Stimulated activated CD8-positive, alpha-beta memory T cell treated with anti-CD3 and anti-CD28 coated beads, Interleukin-7, amount 100 ng/mL, for 1 hour (primary cell): ENCODE measurements around the gene FAM240A.
"Not testable (repeated sequence)": the region's sequence is repeated elsewhere in the genome, so short reads cannot be mapped to it uniquely, and the experiment has no call there.

ENCODE experiments used
- DNase-seq, 2 donors: peaks; one replicate each; pipeline ENCODE4 v3.0.0-alpha.2; 2020; ENCODE audit warnings: low read depth in 2 of 2

FAM240A gene

DNA sequence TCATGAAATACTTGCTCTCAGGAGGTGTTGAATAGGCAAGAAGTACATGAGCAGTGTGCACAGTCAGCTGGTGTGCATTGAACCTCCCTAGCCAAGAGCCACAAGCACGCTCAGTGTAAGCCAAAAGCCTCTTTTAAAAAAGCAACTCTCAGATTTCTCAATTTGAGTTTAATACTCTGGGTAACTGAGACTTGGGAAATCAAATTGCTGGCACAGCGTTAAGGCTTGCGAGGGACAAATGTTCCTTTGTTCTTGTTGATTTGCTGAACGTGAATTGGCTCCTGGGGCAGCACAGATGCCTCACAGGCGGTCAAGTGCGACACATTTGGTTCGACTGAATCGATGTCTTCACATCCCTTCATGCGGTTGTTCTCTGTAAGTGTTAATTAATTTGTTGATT lies at the start of gene FAM240A:
Gene FAM240A, plus strand, starts transcription at position 202 of the 400 bp plus-strand sequence. Its CDS starts 159 bp downstream, at position 361.
- no peak for DNase-seq

DNA sequence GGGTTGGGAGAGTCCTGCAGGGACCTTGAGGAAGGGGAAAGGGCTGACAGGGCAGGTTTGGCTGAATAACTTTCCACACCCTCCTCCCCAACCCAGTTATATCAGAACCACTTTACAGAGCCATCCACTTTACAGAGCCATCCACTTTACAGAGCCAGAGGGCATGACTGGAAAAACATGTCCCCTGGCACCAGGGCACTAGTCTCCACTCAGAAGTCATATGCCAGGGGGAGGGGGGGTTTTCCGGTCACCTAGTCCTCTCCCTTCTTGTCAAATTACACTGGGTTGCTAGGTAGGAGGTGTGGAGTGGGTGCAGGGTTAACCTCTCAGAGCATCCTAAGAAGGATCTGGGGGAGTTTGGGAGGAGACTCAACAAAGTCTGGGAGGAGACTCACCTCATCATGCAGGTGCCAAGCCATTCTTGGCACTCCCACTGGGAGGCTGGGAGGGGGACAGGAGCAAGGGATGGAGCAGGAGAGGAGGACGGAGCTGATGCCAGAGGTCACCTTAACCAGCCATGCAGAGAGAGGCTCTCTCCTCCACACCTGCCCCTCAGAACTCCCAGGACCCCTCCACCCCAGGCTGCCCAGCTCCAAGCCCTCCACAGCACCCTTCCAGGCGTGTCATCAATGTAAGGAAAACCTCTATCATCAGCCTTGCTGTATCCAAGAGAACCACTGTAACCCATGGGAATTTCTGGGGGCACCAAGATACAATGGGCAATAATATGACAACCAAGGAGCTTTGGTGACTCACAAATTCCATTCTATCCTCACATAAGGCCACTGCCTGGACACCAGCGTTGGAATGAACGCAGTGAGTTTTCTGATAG lies 47.9 kb upstream of the FAM240A start:
- DNase-seq: no peak

DNA sequence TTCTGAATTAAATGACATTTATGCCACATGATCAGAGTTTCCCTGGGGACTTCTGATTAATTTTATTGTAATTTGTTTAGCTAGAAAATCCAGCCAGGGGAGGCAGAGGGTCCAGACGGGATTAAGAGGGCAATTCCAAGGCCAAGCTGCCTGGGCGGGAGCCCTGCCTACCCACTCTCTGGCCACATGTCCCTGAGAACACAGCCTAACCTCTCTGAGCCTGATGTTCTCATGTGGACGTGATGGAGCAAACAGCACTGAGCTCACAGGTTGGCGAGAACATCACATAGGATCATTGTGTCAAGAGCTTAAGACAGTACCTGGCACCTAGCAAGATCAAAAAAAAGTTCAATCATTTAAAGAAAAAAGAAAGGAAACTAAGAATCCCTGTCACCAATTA lies 47.2 kb upstream of the FAM240A start:
- DNase-seq: no peak

DNA sequence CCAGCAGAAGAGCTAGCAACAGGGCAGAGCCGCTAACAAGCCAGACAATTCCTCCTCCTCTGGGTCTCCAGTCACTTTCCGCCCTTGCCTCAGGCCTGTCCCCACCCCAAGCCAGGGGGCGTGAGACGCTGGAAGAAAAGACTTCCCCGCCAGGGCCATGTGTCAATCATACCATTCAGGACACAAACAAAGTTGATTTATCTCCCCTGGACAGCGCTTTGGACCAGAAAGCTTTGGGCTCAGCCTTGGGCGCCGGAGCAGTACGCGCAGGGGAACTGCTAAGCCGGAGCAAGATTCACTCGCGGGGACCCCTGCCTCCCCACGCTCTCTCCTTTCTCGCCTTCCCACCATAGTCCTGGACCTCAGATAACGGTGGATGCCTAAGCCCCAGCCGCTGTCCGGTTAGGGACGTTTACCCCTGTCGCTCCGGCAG lies 46.7 kb upstream of the FAM240A start:
- DNase-seq: no peak

DNA sequence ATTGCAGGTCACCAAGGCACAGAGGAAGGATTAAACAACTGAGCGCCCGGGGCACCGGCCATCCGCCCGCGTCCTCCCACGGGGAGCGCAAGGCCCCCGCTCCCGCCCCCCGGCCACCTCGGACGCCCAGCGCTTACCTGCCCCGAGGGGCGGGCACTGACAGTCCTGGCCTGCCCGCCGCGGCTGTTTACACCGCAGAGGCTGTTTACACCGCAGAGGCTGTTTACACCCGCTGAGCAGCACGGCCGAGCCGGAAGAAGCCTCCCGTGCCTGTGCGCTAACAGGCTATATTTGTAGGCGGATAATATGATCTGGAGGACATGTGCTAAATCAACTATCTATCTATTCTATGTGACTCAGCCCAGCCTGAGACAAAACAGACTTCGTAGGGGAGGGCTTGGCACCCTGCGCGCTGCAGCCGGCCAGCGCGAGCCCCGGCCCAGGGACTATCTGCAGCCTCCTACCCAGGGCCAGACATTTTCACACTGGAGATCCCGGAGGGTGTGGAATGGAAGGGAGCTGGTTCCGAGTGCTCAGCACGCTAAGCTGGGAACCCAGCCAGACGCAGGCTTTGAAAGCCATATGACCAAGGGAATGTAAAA lies 46.2 kb upstream of the FAM240A start, which contains the start of gene LRRC2:
Gene LRRC2, minus strand, starts transcription at position 263 of the 602 bp plus-strand sequence. CDS start 14,711 bp downstream, outside the sequence.
- no peak for DNase-seq

DNA sequence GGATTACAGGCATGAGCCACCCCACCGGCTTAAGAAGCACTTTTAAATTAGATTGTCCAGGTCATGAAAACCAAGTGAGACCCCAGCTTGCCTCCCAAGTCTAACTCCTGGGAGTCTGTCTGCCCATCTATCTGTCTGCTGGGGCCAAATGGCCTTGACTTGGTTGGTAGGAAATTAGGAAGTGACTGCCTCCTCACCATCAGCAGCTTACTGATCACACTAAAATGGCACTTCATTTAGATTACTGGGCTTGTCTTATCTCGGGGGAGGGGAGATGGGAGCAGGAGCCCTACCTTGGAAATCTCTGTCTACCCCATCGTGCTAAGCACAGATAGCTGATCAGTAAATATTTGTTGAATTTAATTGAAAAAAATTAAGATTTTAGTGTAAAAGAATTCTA lies 40.6 kb upstream of the FAM240A start:
- no peak for DNase-seq

DNA sequence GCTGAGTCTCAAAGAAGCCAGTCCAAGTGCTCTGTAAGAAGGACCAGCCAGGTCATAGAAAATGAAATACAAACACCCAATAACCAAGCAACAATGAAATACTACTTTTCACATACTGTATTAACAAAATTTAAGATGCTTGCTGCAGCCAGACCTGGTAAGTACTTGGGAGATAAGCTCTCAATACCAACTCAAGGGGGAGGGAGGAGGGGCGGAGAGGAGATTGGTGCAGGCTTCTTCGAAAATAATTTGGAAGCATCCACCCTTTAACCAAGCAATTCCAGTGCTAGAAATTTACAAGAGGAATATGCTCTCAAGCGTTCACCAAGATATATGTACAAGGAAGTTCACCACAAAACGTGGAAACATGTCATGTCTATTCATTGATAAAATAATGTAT lies 38.6 kb upstream of the FAM240A start:
- no peak for DNase-seq

DNA sequence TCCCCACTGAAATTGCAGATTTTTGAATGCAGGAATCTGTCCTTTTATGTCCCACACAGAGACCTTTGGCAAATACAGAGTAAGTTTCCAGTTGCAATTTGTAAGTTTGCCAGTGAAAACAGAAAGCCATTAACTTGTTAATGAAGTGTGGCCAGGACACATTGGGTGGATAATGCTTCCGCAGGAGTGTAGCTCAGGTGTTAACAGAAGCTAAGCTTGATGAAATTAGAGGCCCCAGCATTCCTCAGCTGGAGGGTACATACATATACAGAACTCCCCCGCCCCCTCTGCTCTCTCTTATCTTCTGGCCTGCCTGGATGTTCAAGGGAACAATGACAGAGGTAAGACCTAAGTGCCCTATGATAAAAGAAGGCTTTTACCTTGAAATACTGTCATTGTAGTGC lies 38.1 kb upstream of the FAM240A start:
- no peak for DNase-seq

DNA sequence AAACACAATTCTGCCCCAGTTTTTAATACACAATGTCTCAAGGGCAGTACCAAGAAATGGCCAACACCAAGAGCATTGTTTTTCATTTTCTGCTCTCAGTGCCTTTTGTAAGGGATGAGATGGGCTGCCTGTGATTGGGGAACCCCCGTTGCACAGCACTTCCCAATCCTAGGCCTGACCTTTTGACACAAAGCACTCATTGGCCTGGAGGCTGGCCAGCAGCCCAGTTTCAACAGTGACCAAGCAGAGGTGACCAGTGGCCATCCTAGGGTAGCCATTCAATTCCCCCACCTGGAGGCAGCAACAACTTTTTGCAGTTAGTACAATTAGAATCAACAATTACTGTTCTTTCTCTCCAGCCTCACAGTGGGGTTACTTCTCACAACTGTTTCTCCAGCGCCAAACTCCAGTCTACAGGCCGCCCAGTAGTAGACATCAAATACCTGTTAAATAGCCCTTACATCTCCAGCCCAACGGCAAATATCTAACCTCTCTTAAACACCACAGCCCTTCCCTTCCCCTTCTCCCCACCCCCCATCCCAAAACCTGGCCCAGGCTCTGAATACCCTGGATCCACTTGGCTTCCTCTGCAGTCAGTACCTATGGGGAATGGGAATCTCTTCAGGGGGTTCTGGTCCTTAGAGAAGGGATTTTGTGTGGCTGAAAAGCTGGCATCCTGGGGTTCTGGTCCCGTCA lies 37.3 kb upstream of the FAM240A start:
- no peak for DNase-seq

DNA sequence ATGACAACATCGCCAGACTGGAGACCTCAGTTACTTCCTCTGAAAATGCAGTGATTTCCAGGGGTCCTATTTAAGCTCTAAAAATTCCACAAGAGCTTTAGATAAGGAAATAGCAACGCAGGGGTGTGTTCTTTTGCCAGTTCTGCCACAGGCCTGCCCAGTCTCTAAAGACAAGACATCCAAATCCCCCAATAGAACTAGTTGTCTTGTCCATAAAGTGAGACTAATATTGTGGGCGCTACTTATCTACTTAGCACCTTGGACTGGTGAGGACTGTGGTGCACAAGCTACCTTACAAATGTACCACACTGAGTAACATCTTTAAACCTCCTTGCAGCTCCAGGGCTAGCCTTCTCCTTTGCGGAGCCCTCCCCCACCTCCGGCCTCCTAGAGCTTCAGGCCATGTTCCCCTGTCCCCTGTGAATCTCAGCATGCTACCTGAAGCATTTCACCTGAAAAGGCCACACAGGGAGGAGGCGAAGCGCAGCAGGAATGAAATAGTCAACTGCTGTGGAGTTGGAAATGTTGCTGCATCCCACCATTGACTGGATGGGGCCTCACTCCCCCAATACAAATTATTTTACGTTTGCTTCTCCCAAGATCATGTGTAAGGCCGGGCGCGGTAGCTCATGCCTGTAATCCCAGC lies 36.6 kb upstream of the FAM240A start:
- no peak for DNase-seq

DNA sequence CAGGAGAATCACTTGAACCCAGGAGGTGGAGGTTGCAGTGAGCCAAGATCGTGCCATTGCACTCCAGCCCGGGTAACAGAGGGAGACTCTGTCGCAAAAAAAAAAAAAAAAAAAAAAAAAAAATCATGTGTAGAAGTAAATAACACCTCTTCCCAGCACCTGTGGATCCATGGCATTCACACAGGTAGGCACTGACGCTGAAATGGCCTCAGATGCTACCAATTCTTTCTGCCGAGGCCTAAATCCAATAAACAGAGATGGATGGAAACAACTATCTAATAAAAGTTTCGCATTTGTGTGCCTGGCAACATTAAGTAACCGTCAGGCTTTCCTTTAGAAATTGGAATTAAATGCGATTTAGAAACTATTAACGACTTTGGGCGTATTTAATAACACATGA lies 35.9 kb upstream of the FAM240A start:
- DNase-seq: no peak

DNA sequence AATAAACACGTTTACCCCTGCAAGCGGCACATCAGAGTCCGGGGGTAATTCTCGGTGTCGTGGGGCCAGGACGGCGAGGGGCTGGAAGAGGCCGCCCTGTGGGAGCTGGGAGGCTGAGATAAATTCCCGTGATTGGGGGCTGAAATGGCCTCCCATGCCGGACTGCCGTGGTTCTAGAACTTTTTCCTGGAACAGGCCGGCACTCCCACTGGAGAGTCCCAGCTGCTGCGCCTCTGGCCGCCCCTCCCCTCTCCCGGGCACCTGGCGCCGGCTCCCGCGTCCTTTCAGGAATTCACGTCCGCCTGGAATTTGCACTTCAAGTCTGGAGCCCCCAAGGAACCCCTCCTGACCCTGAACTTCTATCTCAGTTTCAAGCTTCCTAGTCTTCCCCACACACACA lies 35.4 kb upstream of the FAM240A start:
- no peak for DNase-seq

DNA sequence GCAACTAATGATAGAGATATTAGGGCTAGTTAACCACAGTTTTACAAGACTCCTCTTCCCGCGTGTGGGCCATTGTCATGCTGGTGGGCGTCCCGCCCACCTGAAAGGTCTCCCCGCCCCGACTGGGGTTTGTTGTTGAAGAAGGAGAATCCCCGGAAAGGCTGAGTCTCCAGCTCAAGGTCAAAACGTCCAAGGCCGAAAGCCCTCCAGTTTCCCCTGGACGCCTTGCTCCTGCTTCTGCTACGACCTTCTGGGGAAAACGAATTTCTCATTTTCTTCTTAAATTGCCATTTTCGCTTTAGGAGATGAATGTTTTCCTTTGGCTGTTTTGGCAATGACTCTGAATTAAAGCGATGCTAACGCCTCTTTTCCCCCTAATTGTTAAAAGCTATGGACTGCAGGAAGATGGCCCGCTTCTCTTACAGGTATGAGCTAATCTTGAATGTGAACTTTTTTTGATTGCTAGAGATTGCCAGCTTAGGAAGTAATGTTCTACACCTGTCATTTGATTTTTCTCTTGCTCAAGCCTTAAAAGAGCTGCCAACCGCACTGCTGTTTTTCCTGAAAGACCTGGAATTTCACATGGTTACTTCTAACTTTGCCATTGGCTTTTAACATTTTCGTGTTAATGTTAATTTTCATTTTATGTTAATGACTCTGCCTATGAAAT lies 34.6 kb upstream of the FAM240A start:
- not testable (repeated sequence) for DNase-seq

DNA sequence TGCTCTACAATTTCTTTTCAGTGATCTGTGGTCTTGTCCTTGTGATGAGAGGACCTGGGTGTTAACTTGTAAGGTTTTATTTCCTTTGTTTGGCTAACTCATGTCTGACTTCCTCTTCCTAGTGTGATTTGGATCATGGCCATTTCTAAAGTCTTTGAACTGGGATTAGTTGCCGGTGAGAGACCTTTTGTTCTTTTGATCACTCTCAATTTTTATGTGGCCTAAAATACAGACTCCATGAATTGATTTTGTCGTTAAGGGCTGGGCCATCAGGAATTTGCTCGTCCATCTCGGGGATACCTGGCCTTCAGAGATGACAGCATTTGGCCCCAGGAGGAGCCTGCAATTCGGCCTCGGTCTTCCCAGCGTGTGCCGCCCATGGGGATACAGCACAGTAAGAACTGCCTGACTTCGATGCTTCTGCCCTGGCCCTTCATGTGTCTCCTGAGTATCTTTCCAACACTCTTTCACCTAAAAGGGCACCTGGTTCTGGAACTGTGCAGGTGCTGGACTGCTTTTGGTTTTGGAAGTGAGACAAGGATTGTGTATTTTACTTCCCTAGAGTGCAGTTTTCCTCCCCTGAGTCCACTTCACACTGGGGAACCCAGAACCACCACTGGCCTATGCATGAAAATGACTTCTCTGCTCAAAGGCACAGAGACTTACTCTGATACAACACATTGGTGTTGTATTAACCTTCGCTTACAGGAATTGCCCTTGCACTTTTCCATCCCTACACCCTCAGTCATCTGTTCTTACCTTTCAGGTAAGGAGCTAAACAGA lies 33.2 kb upstream of the FAM240A start:
- DNase-seq: no peak

DNA sequence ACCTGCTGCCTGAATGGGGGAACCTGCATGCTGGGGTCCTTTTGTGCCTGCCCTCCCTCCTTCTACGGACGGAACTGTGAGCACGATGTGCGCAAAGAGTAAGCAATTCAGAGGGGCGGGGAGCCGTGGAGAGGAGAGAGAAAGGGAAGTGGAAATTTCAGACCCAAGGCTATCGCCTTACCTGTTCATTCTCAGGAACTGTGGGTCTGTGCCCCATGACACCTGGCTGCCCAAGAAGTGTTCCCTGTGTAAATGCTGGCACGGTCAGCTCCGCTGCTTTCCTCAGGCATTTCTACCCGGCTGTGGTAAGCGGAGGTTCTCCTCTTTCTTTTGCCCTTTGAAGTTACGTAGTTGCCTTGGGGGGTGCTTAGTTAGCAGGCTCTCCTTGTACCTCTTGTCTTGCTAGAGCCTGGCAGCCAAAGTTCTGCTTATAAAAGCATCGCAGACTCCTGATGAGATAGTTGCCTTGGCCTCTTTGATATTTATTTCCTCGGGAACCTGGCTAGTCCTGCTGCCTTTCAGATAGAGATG lies 32.5 kb upstream of the FAM240A start:
- no peak for DNase-seq

DNA sequence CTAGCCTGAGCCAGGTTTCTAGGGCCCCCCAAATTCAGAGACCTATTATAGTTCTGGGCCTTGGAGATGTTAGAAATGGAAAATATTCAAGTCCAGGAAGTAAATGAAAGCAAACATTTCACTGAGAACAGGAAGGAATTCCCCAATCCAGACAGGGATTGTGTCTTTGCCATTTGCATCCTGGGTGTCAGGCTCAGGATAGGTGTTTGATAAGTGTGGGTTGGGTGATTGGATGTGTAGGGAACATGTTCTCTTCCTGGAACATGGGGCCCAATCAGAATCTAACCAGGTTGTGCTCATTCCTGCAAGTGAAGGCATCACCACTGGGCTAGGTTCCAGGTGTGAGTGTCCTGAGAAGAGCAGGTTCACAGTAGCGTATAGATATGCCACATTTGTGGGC lies 31.6 kb upstream of the FAM240A start:
- DNase-seq: no peak

DNA sequence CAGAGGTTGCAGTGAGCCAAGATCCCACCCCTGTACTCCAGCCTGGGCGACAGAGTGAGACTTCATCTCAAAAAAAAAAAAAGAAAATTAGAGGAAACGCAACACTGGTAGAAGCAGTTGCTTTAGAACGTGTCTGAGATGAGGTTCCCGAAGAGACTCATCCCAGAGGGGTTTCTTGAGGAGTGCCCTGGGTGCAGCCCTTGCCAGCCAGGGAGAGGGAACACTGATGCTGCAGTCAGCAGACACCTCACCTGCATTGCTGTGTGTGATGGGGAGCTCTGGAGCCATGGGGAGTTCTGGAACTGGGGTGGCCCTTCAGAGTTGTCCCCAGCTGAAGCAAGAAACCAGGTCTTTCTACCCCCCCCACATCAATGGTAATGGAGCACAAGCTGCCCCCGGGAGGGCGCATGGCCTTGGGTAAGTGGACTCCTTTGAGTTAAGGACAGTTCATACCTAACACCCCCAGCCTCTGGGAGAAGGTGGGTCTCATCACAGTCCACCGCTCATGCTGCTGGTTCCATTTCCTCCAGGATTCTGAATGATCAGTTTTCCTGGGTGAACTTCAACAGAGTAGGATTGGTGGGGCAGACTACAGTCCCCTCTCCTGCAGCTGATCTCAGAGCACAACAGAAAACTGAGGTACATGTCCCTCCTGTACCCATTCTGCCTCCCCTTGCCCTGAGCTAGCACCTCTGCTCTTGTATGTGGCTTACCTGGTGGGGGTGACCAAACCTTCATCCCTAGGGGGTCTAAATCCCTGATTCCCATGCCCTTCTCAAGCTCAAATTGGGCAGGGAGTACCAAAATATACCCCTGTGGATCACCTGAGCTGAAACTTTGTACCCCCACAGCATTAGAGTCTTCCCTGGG lies 27.5 kb upstream of the FAM240A start:
- DNase-seq: no peak

DNA sequence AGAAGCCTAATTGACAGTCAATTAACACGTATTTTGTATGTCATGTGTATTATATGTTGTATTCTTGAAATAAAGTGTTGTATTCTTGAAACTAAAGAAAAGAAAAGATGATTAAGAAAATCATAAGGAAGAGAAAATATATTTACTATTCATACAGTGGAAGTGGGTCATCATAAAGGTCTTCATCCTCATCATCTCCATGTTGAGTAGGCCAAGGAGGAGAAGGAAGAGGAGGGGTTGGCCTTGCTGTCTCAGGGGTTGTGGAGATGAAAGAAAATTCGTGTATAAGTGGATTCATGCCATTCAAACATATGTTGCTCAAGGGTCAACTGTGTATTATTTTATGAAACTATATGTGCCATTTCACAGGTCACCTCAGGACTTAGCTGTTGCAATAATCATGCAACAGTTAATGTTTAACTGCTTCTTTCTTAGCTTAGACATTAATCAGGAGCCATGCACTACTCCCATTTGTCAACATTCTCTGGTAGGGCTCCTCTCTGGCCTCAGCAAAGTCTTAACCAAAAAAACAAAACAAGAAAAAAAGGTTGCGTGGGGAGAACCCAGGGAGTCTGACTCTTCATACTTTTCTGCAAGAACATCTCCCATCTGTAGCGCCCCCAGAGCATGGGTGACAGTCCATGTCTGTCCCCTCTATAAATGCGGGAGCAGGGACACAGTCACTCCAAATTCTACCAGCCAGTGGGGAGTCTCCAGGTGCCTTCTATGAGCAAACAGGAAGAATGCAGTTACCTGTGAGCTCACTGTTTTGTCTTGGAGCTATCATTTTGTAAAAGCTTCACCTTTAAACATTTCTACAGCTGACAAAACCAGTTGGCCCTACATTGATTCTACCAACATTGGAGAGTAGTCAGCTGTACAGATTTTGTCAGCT lies 26.3 kb upstream of the FAM240A start:
- DNase-seq: no peak
